ENCODE measurements around the gene MCRIP1. TPM values are rescaled to one million over a fixed set of nuclear protein-coding genes. Genes with fewer than 3 reads are reported as not detected.
"Not testable (repeated sequence)": the region's sequence is repeated elsewhere in the genome, so short reads cannot be mapped to it uniquely, and the experiment has no call there.

MCRIP1 gene
- total and polyA plus RNA-seq, 8 donors, result 61.7 to 97.6 (median 80.7) TPM

GRCh38 chr17:81840826-81841778 lies 8.0 kb upstream of the MCRIP1 start:
- H3K27ac ChIP-seq, result no peak overlapping the region
- H3K4me3 ChIP-seq, result no peak overlapping the region
- DNase-seq (peak in 1 of 4 donors; percentile 81), ATAC-seq (peak; percentile 77)
- TF ChIP-seq, protein P1, sequence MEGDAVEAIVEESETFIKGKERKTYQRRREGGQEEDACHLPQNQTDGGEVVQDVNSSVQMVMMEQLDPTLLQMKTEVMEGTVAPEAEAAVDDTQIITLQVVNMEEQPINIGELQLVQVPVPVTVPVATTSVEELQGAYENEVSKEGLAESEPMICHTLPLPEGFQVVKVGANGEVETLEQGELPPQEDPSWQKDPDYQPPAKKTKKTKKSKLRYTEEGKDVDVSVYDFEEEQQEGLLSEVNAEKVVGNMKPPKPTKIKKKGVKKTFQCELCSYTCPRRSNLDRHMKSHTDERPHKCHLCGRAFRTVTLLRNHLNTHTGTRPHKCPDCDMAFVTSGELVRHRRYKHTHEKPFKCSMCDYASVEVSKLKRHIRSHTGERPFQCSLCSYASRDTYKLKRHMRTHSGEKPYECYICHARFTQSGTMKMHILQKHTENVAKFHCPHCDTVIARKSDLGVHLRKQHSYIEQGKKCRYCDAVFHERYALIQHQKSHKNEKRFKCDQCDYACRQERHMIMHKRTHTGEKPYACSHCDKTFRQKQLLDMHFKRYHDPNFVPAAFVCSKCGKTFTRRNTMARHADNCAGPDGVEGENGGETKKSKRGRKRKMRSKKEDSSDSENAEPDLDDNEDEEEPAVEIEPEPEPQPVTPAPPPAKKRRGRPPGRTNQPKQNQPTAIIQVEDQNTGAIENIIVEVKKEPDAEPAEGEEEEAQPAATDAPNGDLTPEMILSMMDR (IDR thresholded peaks at IDR 0.05), result no peak
- intact Hi-C loops (cut with DNase I), result no loop called here
- H3K4me1 ChIP-seq, result peaks cover 0 to 30% of the 10 kb centered on the region in 2 donors
- H3K27me3 ChIP-seq, result no peaks in the 10 kb centered on the region
- H3K9me3 ChIP-seq, result no peaks in the 10 kb centered on the region
- peaks cover 0 to 42% of the 10 kb centered on the region in 2 donors for H3K36me3 ChIP-seq

DNA sequence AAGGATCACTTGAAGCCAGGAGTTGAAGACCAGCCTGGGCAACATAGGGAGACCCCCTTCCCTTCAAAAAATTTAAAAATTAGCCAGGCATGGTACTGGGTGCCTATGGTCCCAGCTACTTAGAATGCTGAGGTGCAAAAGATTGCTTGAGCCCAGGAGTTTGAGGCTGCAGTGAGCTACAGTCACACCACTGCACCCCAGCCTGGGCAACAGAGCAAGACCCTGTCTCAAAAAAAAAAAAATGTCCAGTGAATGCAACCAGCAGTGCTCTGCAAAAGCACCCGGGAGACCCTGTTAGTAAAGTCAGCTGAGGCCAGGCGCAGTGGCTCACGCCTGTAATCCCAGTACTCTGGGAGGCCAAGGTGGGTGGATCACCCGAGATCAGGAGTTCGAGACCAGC lies 7.0 kb upstream of the MCRIP1 start:
- ATAC-seq, DNase-seq, H3K9me3 ChIP-seq: not testable (repeated sequence)

DNA sequence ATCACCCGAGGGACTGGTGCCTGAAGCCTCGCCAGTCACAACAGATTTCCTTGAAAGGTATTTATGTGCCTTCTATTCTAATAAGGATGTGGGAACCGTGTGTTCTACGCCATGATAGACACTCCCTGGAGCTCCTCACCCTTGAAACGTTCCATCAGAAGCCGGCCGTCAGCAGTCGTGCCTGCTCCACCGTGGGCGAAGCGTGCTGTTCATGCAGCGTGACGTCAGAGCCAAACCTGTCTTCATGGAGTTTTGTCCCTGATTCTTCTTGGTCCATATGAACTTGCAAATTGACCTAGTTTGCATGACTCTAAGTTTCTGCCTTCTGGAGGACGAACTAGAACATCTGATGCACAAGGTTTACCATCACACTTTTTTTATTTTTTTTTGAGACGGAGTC lies 6.2 kb upstream of the MCRIP1 start:
- DNase-seq (no peak), ATAC-seq (no peak)
- intact Hi-C loops (cut with DNase I), result no loop called here
- H3K9me3 ChIP-seq, result no peaks in the 10 kb centered on the region
- H3K36me3 ChIP-seq, result peaks cover 0 to 24% of the 10 kb centered on the region in 2 donors
- no peaks in the 10 kb centered on the region for H3K27me3 ChIP-seq
- no peak overlapping the region for H3K27ac ChIP-seq
- TF ChIP-seq, protein P1 (IDR thresholded peaks at IDR 0.05), result no peak
- H3K4me1 ChIP-seq, result peaks cover 0 to 30% of the 10 kb centered on the region in 2 donors
- H3K4me3 ChIP-seq, result no peak overlapping the region

More for the DNA sequence above, 7.0 kb upstream of the MCRIP1 start:
- H3K27ac ChIP-seq; intact Hi-C loops (cut with DNase I); H3K4me3 ChIP-seq; H3K27me3 ChIP-seq: not testable (repeated sequence)
- peaks cover 0 to 30% of the 10 kb centered on the region in 2 donors for H3K4me1 ChIP-seq
- H3K36me3 ChIP-seq, result peaks cover 0 to 31% of the 10 kb centered on the region in 2 donors

DNA sequence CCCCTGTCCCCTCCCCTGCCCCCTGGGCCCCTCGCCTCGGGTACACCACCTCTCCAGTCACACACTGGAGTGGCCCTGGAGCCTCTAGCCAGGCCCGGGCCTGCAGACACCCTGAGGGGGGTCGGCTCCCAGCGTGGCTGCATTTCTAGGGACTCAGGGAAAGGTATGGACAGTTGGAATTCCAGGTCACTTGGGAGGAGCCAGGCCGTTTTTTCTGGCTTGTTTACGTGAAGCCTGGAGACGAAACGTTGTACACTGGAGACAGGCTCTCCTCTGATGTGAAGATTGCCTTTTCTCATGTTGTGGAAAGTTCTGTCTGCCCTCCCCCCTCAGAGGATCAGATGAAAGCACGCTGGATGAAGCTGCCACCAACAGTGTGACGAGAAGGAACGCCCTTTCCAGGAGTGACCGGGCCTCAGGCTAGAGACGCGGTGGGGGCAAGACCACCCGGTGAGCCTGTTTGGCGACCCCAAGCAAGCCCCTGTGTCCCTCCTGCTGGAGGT lies 5.7 kb upstream of the MCRIP1 start:
- Histone ChIP-seq H3K4me1 (peaks cover 3 to 35% of the 10 kb centered on the region in 2 donors), H3K27me3 (no peaks in the 10 kb centered on the region), H3K27ac (no peak overlapping the region), H3K36me3 (peaks cover 0 to 19% of the 10 kb centered on the region in 2 donors), H3K9me3 (no peaks in the 10 kb centered on the region), H3K4me3 (no peak overlapping the region)
- no peak for ATAC-seq
- intact Hi-C loops (cut with DNase I), result no loop called here
- no peak for DNase-seq
- TF ChIP-seq, protein P1 (IDR thresholded peaks at IDR 0.05), result no peak

- Histone ChIP-seq H3K4me1 (peaks cover 5 to 40% of the 10 kb centered on the region in 2 donors), H3K9me3 (no peaks in the 10 kb centered on the region), H3K36me3 (peaks cover 0 to 7% of the 10 kb centered on the region in 2 donors), H3K27me3 (no peaks in the 10 kb centered on the region), H3K27ac (peak overlapping the region in 1 of 2 donors; percentile 73), H3K4me3 (no peak overlapping the region)
- ATAC-seq, result no peak
- TF ChIP-seq, protein P1 (IDR thresholded peaks at IDR 0.05), result no peak
- intact Hi-C loops (cut with DNase I), result no loop called here
- DNase-seq, result no peak
Measured at GRCh38 chr17:81837641-81838040, 4.5 kb upstream of the MCRIP1 start.

Data from left lung (tissue), 10 donors.